ENCODE measurements around the gene KCNC1. TPM values are rescaled to one million over a fixed set of nuclear protein-coding genes. Genes with fewer than 3 reads are reported as not detected.

Gene KCNC1
- total and polyA plus RNA-seq, 4 donors = 0.54 TPM; not detected in 3

DNA sequence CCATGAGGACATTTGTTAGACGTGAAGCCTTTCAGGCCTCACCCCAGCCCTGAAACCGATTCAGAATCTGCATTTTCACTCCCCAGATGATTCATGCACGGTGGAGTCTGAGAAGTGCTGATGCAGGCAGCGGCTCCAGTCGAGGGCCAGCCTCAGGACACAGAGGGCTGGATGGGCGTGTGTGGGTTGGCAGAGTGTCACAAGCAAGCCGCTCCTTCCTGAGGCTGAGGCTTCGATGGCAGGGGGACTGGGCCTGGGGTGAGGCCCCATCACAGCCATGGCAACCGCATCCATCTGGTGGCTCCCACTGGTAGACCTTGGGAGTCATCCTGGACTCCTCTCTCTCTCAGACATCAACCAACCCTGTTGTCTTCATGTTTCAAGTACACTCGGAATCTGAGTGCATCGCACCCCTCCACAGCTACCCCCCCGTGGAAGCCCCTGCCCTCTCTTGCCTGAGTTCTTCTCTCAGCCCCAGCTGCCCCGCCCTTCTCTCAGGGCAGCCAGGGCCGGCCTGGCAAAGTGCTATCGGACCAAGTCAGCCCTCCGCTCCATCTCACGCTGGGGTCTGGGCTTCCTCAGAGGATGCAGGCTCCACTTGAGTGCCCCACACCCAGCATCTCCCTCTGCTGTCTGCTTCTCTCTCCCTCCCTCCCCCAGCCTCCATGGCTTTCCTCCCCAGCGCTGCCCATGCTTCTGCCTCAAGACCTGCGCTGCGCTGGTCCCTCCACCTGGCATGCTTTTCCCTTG lies 10.6 kb downstream of the KCNC1 start (continued):
- TF ChIP-seq GABPA (IDR thresholded peaks at IDR 0.05 in 1 of 2, conservative IDR thresholded peaks at IDR 0.05 in 1 of 2) = no peak
- no peak for TF ChIP-seq HNF4G (IDR thresholded peaks at IDR 0.05)
- TF ChIP-seq MAX (IDR thresholded peaks at IDR 0.05) = no peak

DNA sequence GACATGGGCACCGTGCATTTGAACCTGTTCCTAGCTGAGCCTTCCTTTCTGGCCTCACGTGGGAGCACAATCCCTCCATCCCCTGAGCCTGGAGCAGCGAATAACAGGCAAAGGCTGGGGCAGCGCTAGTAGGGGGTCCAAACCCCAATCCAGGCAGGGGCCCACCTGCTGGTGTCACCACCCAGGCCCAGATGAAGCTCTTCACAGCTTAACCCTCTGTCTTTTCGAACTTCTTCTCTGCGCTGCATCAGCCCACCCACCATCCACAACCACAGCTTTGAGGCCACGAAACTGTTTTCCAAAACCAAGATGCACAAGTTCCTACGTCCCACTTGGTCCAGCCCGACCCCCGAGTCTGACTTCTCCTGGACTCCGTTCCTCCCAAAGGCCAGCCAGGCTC lies 11.5 kb downstream of the KCNC1 start:
- no peak for DNase-seq (ENCODE audit: low spot score)
- 83% methylated on average over 11 of the region's 11 CpGs for WGBS
- Histone ChIP-seq H3K36me3 (ENCODE audit: control insufficient read depth in 4 of 4, insufficient read depth in 3 of 4, low read depth in 1 of 4, low read length in 3 of 4) (no peaks in the 10 kb centered on the region), H3K4me1 (ENCODE audit: control insufficient read depth in 4 of 4, insufficient read depth in 4 of 4, low read length in 3 of 4) (peaks cover 1 to 14% (median 10%) of the 10 kb centered on the region in 4 donors), H3K4me3 (ENCODE audit: low read depth in 1 of 3, low read length in 3 of 3) (no peak overlapping the region), H3K9ac (ENCODE audit: low read depth in 1 of 2, low read length in 2 of 2) (no peak overlapping the region), H3K27ac (ENCODE audit: low read depth in 1 of 2, low read length in 2 of 2) (no peak overlapping the region), H3K9me3 (ENCODE audit: control insufficient read depth in 4 of 4, low read length in 3 of 4) (no peaks in the 10 kb centered on the region), H3K27me3 (ENCODE audit: control insufficient read depth in 4 of 4, insufficient read depth in 4 of 4, low read length in 3 of 4) (no peaks in the 10 kb centered on the region)
- TF ChIP-seq RAD21 (IDR thresholded peaks at IDR 0.05) (no peak), EGR1 (IDR thresholded peaks at IDR 0.05; ENCODE audit: low read depth in 2 of 2) (no peak), TAF1 (conservative IDR thresholded peaks at IDR 0.05) (no peak), NR2F2 (IDR thresholded peaks at IDR 0.05) (no peak), HNF4A (conservative IDR thresholded peaks at IDR 0.05) (no peak)
- TF ChIP-seq, protein P1, sequence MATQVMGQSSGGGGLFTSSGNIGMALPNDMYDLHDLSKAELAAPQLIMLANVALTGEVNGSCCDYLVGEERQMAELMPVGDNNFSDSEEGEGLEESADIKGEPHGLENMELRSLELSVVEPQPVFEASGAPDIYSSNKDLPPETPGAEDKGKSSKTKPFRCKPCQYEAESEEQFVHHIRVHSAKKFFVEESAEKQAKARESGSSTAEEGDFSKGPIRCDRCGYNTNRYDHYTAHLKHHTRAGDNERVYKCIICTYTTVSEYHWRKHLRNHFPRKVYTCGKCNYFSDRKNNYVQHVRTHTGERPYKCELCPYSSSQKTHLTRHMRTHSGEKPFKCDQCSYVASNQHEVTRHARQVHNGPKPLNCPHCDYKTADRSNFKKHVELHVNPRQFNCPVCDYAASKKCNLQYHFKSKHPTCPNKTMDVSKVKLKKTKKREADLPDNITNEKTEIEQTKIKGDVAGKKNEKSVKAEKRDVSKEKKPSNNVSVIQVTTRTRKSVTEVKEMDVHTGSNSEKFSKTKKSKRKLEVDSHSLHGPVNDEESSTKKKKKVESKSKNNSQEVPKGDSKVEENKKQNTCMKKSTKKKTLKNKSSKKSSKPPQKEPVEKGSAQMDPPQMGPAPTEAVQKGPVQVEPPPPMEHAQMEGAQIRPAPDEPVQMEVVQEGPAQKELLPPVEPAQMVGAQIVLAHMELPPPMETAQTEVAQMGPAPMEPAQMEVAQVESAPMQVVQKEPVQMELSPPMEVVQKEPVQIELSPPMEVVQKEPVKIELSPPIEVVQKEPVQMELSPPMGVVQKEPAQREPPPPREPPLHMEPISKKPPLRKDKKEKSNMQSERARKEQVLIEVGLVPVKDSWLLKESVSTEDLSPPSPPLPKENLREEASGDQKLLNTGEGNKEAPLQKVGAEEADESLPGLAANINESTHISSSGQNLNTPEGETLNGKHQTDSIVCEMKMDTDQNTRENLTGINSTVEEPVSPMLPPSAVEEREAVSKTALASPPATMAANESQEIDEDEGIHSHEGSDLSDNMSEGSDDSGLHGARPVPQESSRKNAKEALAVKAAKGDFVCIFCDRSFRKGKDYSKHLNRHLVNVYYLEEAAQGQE (IDR thresholded peaks at IDR 0.05) = no peak

GRCh38 chr11:17747131-17747955 lies 12.8 kb downstream of the KCNC1 start:
- Histone ChIP-seq H3K4me3 (ENCODE audit: low read depth in 1 of 3, low read length in 3 of 3) (no peak overlapping the region), H3K27ac (ENCODE audit: low read depth in 1 of 2, low read length in 2 of 2) (no peak overlapping the region), H3K9ac (ENCODE audit: low read depth in 1 of 2, low read length in 2 of 2) (no peak overlapping the region), H3K4me1 (ENCODE audit: control insufficient read depth in 4 of 4, insufficient read depth in 4 of 4, low read length in 3 of 4) (peaks cover 1 to 21% (median 19%) of the 10 kb centered on the region in 4 donors), H3K27me3 (ENCODE audit: control insufficient read depth in 4 of 4, insufficient read depth in 4 of 4, low read length in 3 of 4) (no peaks in the 10 kb centered on the region), H3K9me3 (ENCODE audit: control insufficient read depth in 4 of 4, low read length in 3 of 4) (no peaks in the 10 kb centered on the region), H3K36me3 (ENCODE audit: control insufficient read depth in 4 of 4, insufficient read depth in 3 of 4, low read depth in 1 of 4, low read length in 3 of 4) (no peaks in the 10 kb centered on the region)
- DNase-seq (ENCODE audit: low spot score) = no peak
- 85% methylated on average over 19 of the region's 19 CpGs for WGBS
- TF ChIP-seq HNF4A (conservative IDR thresholded peaks at IDR 0.05) = no peak
- no peak for TF ChIP-seq TAF1 (conservative IDR thresholded peaks at IDR 0.05)
- TF ChIP-seq, protein P2, sequence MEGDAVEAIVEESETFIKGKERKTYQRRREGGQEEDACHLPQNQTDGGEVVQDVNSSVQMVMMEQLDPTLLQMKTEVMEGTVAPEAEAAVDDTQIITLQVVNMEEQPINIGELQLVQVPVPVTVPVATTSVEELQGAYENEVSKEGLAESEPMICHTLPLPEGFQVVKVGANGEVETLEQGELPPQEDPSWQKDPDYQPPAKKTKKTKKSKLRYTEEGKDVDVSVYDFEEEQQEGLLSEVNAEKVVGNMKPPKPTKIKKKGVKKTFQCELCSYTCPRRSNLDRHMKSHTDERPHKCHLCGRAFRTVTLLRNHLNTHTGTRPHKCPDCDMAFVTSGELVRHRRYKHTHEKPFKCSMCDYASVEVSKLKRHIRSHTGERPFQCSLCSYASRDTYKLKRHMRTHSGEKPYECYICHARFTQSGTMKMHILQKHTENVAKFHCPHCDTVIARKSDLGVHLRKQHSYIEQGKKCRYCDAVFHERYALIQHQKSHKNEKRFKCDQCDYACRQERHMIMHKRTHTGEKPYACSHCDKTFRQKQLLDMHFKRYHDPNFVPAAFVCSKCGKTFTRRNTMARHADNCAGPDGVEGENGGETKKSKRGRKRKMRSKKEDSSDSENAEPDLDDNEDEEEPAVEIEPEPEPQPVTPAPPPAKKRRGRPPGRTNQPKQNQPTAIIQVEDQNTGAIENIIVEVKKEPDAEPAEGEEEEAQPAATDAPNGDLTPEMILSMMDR (IDR thresholded peaks at IDR 0.05; ENCODE audit: low read depth, low read length, missing input control) = no peak
- no peak for TF ChIP-seq NR2F2 (IDR thresholded peaks at IDR 0.05)
- TF ChIP-seq FOXA1 (IDR thresholded peaks at IDR 0.05) = no peak
- no peak for TF ChIP-seq JUND (IDR thresholded peaks at IDR 0.05)
- TF ChIP-seq, protein P3, sequence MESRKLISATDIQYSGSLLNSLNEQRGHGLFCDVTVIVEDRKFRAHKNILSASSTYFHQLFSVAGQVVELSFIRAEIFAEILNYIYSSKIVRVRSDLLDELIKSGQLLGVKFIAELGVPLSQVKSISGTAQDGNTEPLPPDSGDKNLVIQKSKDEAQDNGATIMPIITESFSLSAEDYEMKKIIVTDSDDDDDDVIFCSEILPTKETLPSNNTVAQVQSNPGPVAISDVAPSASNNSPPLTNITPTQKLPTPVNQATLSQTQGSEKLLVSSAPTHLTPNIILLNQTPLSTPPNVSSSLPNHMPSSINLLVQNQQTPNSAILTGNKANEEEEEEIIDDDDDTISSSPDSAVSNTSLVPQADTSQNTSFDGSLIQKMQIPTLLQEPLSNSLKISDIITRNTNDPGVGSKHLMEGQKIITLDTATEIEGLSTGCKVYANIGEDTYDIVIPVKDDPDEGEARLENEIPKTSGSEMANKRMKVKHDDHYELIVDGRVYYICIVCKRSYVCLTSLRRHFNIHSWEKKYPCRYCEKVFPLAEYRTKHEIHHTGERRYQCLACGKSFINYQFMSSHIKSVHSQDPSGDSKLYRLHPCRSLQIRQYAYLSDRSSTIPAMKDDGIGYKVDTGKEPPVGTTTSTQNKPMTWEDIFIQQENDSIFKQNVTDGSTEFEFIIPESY (IDR thresholded peaks at IDR 0.05) = no peak
- no peak for TF ChIP-seq RAD21 (IDR thresholded peaks at IDR 0.05)
- no peak for TF ChIP-seq RXRA (IDR thresholded peaks at IDR 0.05)
- TF ChIP-seq EGR1 (IDR thresholded peaks at IDR 0.05; ENCODE audit: low read depth in 2 of 2) = no peak
- no peak for TF ChIP-seq MAX (IDR thresholded peaks at IDR 0.05)
- TF ChIP-seq FOXA2 (IDR thresholded peaks at IDR 0.05) = no peak
- TF ChIP-seq, protein P1 (IDR thresholded peaks at IDR 0.05) = no peak
- no peak for TF ChIP-seq GABPA (IDR thresholded peaks at IDR 0.05 in 1 of 2, conservative IDR thresholded peaks at IDR 0.05 in 1 of 2)
